DND-41 (cell line): ENCODE measurements around the gene MFAP3L.

Experiments used
- EZH2 ChIP-seq: IDR thresholded peaks from 3 replicates; pipeline ENCODE4 v1.6.1; 2012; ENCODE audit warnings: borderline replicate concordance, low read depth, mild to moderate bottlenecking, moderate library complexity, low read length, inconsistent platforms; ENCODE audit not compliant: severe bottlenecking
- TF ChIP-seq, protein P1 (sequence below): IDR thresholded peaks from 2 replicates; pipeline ENCODE4 v1.5.1; 2012; ENCODE audit warnings: borderline replicate concordance, low read length, moderate library complexity, mild to moderate bottlenecking; ENCODE audit not compliant: poor library complexity, severe bottlenecking; ENCODE audit errors: extremely low read depth

DNA sequence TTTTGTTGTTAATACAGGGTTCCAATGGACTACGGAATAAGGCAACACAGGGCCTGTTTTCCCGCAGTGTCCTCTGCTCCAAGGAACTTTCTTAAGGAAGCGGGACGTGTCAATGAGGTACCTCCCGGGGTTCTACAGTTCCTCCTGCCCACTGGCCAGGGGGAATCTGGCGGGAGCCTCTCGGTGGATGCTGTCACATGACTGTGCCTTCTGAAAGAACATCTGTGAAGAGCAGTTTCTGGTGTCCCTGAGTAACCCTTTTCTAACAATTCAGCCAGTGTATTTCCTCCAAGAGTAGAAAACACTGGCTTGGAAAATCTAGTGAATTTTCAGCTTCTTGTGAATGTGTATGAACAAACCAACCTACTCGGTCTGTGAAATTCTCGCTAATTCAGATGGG lies 32.7 kb downstream of the MFAP3L start:
- TF ChIP-seq, protein P1, sequence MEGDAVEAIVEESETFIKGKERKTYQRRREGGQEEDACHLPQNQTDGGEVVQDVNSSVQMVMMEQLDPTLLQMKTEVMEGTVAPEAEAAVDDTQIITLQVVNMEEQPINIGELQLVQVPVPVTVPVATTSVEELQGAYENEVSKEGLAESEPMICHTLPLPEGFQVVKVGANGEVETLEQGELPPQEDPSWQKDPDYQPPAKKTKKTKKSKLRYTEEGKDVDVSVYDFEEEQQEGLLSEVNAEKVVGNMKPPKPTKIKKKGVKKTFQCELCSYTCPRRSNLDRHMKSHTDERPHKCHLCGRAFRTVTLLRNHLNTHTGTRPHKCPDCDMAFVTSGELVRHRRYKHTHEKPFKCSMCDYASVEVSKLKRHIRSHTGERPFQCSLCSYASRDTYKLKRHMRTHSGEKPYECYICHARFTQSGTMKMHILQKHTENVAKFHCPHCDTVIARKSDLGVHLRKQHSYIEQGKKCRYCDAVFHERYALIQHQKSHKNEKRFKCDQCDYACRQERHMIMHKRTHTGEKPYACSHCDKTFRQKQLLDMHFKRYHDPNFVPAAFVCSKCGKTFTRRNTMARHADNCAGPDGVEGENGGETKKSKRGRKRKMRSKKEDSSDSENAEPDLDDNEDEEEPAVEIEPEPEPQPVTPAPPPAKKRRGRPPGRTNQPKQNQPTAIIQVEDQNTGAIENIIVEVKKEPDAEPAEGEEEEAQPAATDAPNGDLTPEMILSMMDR, result no peak
- TF ChIP-seq EZH2, result no peak
